NCI-H1436 (cell line): ENCODE measurements around the gene ACOX3.

Source experiments
- DNase-seq: peaks from one replicate; lab custom pipeline; 2025; lab: John Stamatoyannopoulos, UW

The ACOX3 gene

GRCh38 chr4:8336412-8337075 lies 104.0 kb downstream of the ACOX3 start:
- DNase-seq, result no peak

- DNase-seq, result no peak
These were observed 104.7 kb downstream of the ACOX3 start for GRCh38 chr4:8335848-8336247.

GRCh38 chr4:8334786-8335460 lies 105.6 kb downstream of the ACOX3 start:
- no peak for DNase-seq

- no peak for DNase-seq
These were observed 106.6 kb downstream of the ACOX3 start for GRCh38 chr4:8333726-8334460.

- DNase-seq, result no peak
These were observed 107.6 kb downstream of the ACOX3 start for GRCh38 chr4:8332891-8333331.

GRCh38 chr4:8332038-8332857 lies 108.3 kb downstream of the ACOX3 start:
- no peak for DNase-seq

- no peak for DNase-seq
These were observed 109.0 kb downstream of the ACOX3 start for GRCh38 chr4:8331575-8331955.

- DNase-seq, result no peak
These were observed 109.5 kb downstream of the ACOX3 start for GRCh38 chr4:8330821-8331574.

- no peak for DNase-seq
These were observed 110.4 kb downstream of the ACOX3 start for GRCh38 chr4:8329859-8330761.

- no peak for DNase-seq
These were observed 111.0 kb downstream of the ACOX3 start for GRCh38 chr4:8329560-8329858.

GRCh38 chr4:8328866-8329559 lies 111.5 kb downstream of the ACOX3 start:
- no peak for DNase-seq

- no peak for DNase-seq
These were observed 112.1 kb downstream of the ACOX3 start for GRCh38 chr4:8328456-8328855.

GRCh38 chr4:8326206-8326605 lies 114.3 kb downstream of the ACOX3 start:
- no peak for DNase-seq

- DNase-seq, result no peak
These were observed 115.1 kb downstream of the ACOX3 start for GRCh38 chr4:8325291-8325973.

GRCh38 chr4:8324640-8325239 lies 115.8 kb downstream of the ACOX3 start:
- DNase-seq, result no peak

GRCh38 chr4:8323947-8324555 lies 116.5 kb downstream of the ACOX3 start:
- DNase-seq, result no peak

GRCh38 chr4:8322794-8323704 lies 117.5 kb downstream of the ACOX3 start:
- DNase-seq, result no peak
